Kidney tubule cell (primary cell): ENCODE results near the gene ANGPTL2.
"Not testable (repeated sequence)": the region's sequence is repeated elsewhere in the genome, so short reads cannot be mapped to it uniquely, and the experiment has no call there.

Experiments
- DNase-seq: peaks from one replicate; pipeline ENCODE4 v3.0.0-alpha.2; 2018; ENCODE audit warnings: low spot score

ANGPTL2 gene

GRCh38 chr9:127155314-127155960 lies 33.0 kb upstream of the ANGPTL2 start:
- DNase-seq = no peak

GRCh38 chr9:127154390-127155191 lies 32.2 kb upstream of the ANGPTL2 start:
- DNase-seq = no peak

GRCh38 chr9:127154003-127154389 lies 31.6 kb upstream of the ANGPTL2 start:
- DNase-seq = no peak

- DNase-seq = no peak
Measured at GRCh38 chr9:127153501-127153900, 31.1 kb upstream of the ANGPTL2 start.

- no peak for DNase-seq
Measured at GRCh38 chr9:127149463-127150390, 27.3 kb upstream of the ANGPTL2 start.

- no peak for DNase-seq
Measured at GRCh38 chr9:127149010-127149409, 26.6 kb upstream of the ANGPTL2 start.

GRCh38 chr9:127148014-127148413 lies 25.6 kb upstream of the ANGPTL2 start:
- DNase-seq = no peak

GRCh38 chr9:127147251-127147650 lies 24.8 kb upstream of the ANGPTL2 start:
- DNase-seq = no peak

GRCh38 chr9:127146841-127147240 lies 24.4 kb upstream of the ANGPTL2 start:
- not testable (repeated sequence) for DNase-seq

- DNase-seq = no peak
Measured at GRCh38 chr9:127144670-127145445, 22.4 kb upstream of the ANGPTL2 start.

GRCh38 chr9:127143920-127144465 lies 21.6 kb upstream of the ANGPTL2 start:
- DNase-seq = no peak

GRCh38 chr9:127142931-127143464 lies 20.6 kb upstream of the ANGPTL2 start:
- no peak for DNase-seq

GRCh38 chr9:127142291-127142690 lies 19.9 kb upstream of the ANGPTL2 start:
- no peak for DNase-seq

- no peak for DNase-seq
Measured at GRCh38 chr9:127140842-127141675, 18.6 kb upstream of the ANGPTL2 start.

- no peak for DNase-seq
Measured at GRCh38 chr9:127140181-127140580, 17.7 kb upstream of the ANGPTL2 start.

- no peak for DNase-seq
Measured at GRCh38 chr9:127139775-127140174, 17.3 kb upstream of the ANGPTL2 start.

GRCh38 chr9:127139071-127139731 lies 16.8 kb upstream of the ANGPTL2 start:
- DNase-seq = no peak

GRCh38 chr9:127138444-127138843 lies 16.0 kb upstream of the ANGPTL2 start:
- no peak for DNase-seq

- DNase-seq = no peak
Measured at GRCh38 chr9:127137640-127138360, 15.4 kb upstream of the ANGPTL2 start.
